NCI-H345 (cell line): ENCODE measurements around the gene CELA3A.
"Not testable (repeated sequence)": the region's sequence is repeated elsewhere in the genome, so short reads cannot be mapped to it uniquely, and the experiment has no call there.

Experiments used
- DNase-seq: peaks from one replicate; lab custom pipeline; 2025; lab: John Stamatoyannopoulos, UW

Gene CELA3A

DNA sequence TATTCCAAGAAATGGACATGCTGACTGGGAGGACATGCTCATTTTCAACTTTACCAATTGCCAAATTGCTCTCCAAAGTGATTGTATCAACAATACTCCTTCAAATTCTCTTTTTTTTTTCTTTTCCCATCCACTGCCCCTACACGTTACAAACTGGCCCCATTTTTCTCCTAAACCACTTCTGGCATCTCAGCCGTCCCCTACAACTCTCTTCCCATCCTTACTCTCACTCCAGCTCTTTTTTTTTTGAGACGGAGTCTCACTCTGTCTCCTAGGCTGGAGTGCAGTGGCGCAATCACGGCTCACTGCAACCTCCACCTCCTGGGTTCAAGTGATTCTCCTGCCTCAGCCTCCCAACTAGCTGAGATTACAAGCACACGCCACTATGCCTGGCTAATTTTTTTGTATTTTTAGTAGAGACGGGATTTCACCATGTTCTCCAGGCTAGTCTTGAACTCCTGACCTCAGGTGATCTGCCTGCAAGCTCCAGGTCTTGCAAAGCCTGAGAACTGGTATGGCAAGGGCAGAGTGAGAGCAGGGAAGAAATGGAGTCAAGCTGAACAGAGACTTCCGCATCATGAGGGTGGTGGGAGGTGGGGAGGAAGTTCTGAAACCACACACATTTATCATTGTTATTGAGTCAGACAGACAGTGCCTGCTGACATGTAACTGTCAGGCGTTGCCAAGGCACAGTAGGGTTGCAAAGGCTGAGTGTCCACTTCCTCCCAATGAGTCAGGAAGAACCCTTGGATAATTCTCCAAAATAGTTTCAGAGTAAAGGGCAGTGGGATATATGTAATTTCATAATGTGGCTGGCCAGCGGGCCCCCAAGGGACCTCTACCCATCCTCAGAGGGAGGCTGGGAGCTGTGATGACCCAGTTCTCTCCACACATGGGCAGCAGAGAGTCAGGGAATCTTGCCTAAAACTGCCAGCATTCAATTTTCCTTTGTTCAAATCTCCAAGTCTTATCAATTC lies 17.4 kb downstream of the CELA3A start:
- DNase-seq = no peak

- DNase-seq = no peak
These were observed 19.6 kb downstream of the CELA3A start for GRCh38 chr1:22021061-22021460.

DNA sequence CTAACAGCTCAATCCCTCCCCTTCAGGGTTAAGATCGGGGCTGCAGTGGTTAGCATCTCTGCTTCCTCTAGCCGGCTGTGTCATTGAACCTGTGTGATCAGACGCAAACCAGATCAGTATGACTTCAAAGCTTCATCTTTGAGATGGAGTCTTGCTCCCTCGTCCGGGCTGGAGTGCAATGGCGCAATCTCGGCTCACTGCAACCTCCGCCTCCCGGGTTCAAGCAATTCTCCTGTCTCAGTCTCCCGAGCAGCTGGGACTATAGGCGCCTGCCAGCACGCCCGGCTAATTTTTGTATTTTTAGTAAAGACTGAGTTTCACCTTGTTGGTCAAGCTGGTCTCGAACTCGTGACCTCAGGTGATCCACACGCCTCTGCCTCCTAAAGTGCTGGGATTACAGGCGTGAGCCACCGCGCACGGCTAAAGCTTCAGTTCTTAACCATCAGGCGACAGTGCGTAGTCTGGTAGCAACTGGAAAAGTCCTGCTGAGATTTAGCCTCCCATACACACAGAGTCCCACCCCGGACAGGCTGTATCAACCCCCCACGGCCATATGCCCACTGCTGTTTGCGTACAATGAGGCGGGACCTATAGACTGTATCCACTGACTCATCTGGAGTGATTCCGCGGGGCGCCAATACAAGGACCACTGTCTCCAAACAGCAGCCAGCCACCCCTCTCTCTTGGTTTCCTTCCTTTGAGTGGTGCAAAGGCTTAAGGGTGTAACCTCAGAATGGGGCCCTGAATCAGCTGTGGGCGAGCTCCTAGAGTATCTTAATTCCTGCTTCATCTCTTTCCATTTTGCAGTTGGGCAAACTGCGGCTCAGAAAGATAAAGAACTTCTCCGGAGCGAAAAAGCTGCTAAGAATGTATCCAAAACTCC lies 23.3 kb downstream of the CELA3A start:
- DNase-seq = peak; percentile 86

DNA sequence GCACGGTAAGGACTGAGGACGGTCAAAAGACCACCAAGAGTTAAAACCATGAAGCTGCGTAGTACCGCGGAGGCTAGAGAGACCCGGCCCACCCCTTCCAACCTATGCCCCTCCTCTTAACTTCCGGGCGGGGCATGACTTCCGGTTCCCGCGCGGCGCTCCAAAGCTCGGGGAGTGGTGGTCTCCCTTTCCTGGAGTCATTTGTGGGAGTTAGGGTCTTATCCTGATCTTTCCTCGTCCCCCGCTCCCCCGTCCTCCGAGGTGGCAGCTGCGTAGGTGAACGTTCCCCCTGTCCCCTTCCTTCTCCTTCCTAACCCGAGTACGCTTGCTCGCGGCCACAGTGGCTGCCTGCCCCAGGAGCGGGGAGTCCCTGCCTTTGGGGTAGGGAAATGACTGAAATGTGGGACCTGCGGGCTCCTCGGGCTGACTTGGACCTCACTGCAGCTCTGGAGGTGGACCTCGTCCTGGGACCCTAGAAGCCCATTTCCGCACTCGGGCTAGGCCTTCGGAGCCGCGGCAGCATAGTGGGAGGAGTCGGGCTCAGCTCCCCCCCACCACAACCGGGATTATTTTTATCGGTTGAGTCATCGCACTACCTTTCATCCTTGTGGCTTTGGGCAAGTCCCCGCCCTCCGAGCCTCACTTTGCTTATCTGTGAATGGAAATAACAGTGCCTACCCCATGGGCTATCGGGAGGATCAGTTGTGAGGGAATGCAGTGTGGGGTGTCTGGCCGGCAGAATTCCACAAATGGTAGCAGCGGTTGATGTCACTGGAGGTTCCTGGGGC lies 24.1 kb downstream of the CELA3A start:
- DNase-seq = peak; percentile 94

- DNase-seq = no peak
These were observed 25.4 kb downstream of the CELA3A start for GRCh38 chr1:22026924-22027289.

- no peak for DNase-seq
These were observed 28.6 kb downstream of the CELA3A start for GRCh38 chr1:22030057-22030456.

DNA sequence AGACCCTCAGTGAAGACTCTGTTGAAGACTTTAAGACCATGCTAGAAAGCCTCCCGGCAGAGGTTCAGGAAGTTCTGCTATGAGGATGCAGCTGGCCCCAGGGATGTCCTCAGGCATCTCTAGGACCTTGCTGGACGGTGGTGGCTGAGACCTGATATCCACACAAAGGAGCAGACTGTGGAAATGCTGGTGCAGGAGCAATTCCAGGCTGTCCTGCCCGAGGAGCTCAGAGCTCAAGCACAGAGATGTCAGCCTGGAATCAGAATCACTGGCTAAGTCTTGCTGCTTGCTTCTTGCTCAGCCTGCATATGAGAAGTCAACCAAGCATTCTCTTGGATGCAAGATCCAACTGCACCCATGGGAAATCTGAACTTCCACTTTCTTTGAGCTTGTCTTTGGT lies 29.0 kb downstream of the CELA3A start:
- DNase-seq = no peak

DNA sequence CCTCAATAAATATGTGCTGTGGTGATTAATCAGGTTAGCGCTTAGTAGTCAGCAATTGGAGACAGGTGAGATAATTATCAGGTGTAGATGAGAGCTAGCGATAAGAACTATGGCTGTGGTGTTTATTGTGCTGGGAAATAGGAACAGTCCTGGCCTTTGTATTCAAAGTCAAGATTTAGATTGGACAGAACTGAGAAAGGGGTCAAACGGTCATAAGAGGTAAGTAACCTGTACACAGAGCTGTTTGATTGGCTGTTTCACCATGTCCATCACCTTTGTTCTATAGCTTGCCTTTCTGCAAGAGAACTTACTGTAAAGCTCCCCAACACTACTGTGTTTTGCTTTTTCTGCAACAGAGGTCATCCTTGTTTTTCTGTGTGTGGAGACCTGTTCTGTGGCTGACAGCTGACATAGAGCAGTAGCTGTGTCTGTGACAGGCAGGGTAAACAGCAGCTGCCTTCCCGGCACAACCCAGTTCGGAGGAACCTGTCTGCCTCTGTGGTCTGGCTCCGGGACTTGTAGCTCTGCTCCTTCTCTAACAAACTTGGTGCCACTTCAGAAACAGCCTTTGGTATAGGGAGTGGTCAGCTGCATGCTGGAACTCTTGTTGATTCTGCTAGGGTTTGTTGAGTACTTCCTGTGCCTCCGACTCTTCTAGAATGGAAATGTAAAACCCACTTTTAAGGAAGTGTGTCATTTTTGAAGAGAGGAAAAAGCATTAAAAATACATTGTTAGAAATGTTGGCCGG lies 29.9 kb downstream of the CELA3A start:
- DNase-seq = no peak

DNA sequence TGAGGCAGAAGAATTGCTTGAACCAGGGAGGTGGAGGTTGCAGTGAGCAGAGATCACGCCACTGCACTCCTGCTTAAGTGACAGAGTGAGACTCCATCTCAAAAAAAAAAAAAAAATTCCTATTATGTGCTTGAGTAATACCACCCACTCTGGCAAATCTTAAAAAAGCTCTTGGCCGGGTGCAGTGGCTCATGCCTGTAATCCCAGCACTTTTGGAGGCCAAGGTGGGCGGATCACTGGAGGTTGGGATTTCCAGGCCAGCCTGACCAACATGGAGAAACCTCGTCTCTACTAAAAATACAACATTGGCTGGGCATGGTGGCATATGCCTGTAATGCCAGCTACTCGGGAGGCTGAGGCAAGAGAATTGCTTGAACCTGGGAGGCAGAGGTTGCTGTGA lies 33.4 kb downstream of the CELA3A start:
- not testable (repeated sequence) for DNase-seq

GRCh38 chr1:22037520-22037919 lies 36.1 kb downstream of the CELA3A start:
- no peak for DNase-seq

DNA sequence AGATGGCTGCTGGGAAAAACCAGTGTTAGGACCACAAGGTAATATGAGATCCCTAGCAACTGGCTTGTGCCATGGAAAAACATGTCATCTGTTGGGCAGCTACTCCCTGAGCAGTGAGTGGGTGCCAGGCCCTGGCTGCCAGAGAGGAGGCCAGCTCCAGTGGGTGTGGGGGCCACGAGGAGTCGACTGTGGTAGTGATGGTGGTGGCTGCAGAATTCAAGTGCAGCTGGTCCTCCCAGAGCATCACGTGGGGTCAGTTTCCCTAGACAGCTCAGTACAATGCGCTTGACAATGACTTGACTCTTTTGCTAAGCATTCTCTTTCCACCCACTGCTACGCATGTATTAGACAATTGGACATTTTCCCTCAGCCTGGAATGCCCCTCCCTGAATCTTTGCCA lies 36.6 kb downstream of the CELA3A start:
- DNase-seq = no peak

- DNase-seq = peak; percentile 38
These were observed 38.3 kb downstream of the CELA3A start for GRCh38 chr1:22039594-22040285.

DNA sequence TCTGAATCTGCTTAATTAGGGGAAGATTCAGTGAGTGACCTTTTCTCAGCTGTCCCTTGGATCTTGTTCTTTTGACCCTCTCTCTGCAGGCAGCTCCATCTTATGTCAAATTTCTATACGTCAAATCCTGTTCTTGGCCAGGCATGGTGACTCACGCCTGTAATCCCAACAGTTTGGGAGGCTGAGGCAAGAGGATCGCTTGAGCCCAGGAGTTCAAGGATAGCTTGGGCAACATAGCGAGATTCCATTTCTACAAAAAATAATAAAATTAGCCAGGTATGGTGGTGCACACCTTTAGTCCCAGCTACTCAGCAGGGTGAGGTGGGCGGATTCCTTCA lies 38.8 kb downstream of the CELA3A start:
- DNase-seq = no peak

DNA sequence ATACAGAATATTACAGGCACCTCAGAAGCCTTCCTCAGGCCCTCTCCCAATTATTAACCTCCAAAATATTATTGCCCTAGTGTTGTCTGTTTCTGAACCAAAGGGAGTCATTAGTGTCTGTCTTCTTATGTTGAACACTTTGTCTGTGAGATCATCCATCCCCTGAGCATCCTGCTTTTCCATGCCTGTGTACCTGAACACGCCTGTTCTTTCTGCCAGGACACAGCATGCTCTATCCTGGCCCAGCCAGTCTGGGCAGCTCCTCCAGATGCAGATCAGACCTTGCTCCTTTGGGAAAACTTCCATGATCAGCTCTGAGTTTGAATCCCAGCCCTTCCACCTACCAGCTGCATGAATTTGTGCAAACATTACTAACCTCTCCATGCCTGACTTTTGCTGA lies 40.0 kb downstream of the CELA3A start:
- DNase-seq = no peak

DNA sequence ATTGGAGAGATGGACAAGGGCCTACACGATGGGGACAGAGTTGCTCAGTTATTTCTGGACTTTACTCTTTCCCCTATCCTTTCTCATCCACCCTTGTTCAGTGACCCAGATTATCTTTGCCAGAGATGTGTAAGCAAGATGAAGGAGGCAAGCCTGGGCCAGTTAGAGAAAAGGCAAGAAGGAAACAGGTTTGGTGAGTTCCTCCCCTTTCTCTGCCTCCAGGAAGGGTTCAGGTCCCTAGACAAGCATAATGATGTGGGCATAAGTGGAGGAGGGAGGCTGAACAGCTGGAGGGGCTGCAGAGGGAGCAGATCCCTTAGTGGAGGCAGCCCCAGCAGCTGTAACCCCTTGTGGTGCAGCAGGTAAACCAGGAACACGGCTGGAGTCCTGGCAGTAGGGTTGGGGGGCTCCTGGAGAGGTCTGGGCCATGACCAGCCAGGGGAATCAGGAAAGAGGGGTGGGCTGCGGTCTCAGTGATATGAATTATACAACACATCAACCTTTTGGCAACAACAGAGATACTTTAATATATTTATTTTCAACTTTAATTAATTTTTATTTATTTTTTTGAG lies 41.8 kb downstream of the CELA3A start:
- DNase-seq = peak; percentile 23

DNA sequence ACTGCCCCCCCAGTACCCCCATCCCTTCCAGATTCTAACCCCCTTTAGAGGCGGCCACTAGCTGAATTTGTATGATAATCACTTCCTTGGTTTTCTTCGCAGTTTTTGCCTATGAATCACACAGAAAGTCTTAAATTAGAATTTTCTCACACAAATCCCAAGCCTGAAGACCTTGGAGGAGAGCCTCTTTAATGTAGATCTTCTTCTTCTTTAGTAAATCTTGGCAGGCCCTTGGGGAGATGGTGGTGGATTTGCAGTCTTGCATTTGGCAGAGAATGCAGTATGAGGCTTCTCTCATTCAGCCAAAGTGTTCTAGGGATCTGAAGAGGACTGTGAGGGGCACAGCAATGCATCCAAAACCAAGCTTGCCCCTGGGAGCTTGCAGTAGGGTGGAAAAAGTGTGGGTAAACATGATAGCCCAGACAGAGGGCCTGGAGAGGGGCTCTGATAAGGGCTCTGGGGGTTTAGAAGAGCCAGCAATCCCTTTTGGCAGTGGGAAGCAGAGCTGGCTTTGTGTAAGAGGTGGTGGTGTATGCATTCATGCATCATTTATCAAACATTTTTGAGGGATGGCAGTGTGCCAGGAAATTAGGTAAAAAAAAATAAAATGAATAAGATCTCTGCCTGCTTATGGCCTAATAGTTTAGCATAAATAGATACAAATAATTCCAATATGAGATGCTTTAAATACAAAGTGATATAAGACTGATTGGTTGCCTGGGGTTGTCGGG lies 43.4 kb downstream of the CELA3A start:
- no peak for DNase-seq

DNA sequence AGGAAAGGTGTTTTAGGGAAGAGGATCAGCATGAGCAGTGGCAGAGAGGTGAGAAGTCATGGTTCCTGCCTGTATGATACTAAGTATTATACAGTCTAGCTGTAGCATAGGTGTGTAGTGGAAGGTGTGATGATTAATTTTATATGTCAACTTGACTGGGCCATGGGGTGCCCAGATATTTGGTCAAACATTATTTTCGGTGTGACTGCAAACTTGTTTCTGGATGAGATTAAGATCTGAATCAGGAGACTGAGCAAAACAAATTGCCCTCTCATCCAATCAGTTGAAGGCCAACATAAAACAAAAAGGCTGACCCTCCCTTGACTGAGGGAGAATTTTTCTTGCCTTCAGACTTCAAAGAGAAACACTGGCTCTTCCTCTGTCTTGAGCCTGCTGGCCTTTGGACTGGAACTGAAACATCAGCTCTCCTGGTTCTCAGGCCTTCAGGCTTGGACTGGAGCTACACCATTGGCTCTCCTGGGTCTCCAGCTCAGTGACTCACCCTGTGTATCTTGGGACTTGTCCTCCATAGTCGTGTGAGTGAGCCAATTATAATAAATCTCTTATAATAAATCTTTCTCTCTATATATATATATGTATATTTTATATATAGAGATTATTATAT lies 44.3 kb downstream of the CELA3A start:
- no peak for DNase-seq

DNA sequence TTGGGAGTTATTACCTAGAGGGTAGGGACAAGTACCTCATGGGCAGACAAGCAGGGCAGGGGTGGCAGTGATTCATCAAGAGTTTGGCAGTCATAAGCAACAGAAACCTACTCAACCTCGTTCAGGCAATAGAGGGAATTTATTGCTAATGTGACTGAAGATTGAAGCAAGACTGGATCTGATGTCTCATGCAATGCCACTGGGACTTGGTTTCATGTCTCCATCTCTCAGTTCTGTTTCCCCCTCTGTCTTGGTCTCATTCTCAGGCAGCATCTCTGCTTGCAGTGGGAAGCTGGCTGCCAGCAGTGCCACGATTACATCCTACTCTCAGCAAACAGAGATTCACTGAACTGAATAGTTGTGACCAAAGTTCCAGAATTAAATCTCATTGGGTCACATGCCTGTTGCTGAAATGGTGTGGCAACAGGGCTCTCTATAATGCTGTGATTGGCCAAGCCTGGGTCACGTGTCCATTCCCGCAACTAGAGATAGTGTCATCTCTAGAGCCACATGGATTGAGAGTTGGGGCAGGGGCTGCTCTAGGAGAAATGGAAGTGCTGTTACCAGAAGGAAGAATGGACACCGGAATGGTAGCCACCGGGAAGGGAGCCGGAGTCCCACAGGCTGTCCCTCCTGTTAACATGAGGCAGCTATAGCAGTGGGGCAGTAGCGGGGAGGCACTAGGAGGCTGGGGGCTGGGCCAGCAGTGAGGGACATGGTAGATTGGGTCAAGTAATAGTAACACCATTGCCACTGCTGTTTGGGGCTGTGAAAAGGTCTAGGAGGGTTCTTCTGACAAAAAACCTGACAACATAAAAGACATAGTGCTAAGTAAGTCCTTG lies 47.1 kb downstream of the CELA3A start:
- DNase-seq = no peak
